K562 (cell line): ENCODE data around the gene STK33. TPM values are rescaled to one million over a fixed set of nuclear protein-coding genes. Genes with fewer than 3 reads are reported as not detected.

Experiments used
- ATAC-seq: fragments of 200-7000 bp; cut with Tn5 transposase; 3 replicates; pipeline ENCODE4 v1.9.1; 2020; ENCODE audit warnings: moderate library complexity
- BruUV-seq: library from RNA; stranded (reverse); fragments of 400-500 nt; replicated peaks from 2 replicates; lab custom pipeline; 2021; lab: Mats Ljungman, UMichigan
- CTCF ChIA-PET: fragments of 300-600 bp; formaldehyde crosslinking; extraction: SDS; loops from one replicate; lab custom pipeline; 2021; ENCODE audit warnings: low intra/inter-chr PET ratio; lab: Yijun Ruan, JAX
- POLR2A ChIA-PET: fragments of 300-600, 350-650 bp; sonication (Branson Sonifier 250); formaldehyde crosslinking; extraction: SDS; loops from one replicate; lab custom pipeline; 2021; ENCODE audit warnings: antibody characterized with exemption, inconsistent platforms; lab: Yijun Ruan, JAX
- DNase-seq, 4 experiments: peaks; one replicate each; pipeline versions ENCODE4 v3.0.0 to v3.0.0-alpha.2; 2011 to 2018; ENCODE audit warnings: low spot score in 3 of 4, mixed read lengths in 3 of 4; ENCODE audit errors: extremely low read depth in 1 of 4
- FAIRE-seq: peaks from 2 replicates; lab custom pipeline; 2011; peaks lifted over from hg19 to GRCh38; lab: Jason Lieb, UNC
- H2AFZ ChIP-seq: 2 replicates; pipeline ENCODE4 v1.6.0; 2011; ENCODE audit warnings: low read depth, low read length, control low read depth, inconsistent platforms
- H3K27ac ChIP-seq: fragments of 200-600 bp; 3 replicates; pipeline ENCODE4 v1.8.0; 2011; ENCODE audit warnings: low read depth, mild to moderate bottlenecking, control low read depth, inconsistent platforms, low read length, moderate library complexity, mixed read lengths; ENCODE audit errors: extremely low read depth
- H3K27me3 ChIP-seq, 2 experiments: fragments of 300-600 bp in 1 of 2; 2 replicates in 1 of 2; 3 replicates in 1 of 2; pipeline versions ENCODE4 v1.6.0 to v1.8.0; 2011; ENCODE audit warnings: inconsistent platforms in 2 of 2, low read length in 2 of 2, mild to moderate bottlenecking in 1 of 2, mixed read lengths in 1 of 2, moderate library complexity in 1 of 2; ENCODE audit not compliant: control insufficient read depth in 2 of 2, insufficient read depth in 2 of 2
- H3K36me3 ChIP-seq: fragments of 300-600 bp; 3 replicates; pipeline ENCODE4 v1.8.0; 2011; ENCODE audit warnings: mild to moderate bottlenecking, low read length, inconsistent platforms; ENCODE audit not compliant: control insufficient read depth, insufficient read depth
- H3K4me1 ChIP-seq, 2 experiments: fragments of 200-600 bp in 1 of 2; replicated peaks in 1 of 2; 2 replicates in 1 of 2; 3 replicates in 1 of 2; pipeline versions ENCODE4 v1.5.1 to v1.8.0; 2011; ENCODE audit warnings: inconsistent platforms in 2 of 2, low read length in 2 of 2, mild to moderate bottlenecking in 1 of 2, mixed read lengths in 1 of 2, moderate library complexity in 1 of 2; ENCODE audit not compliant: control insufficient read depth in 2 of 2, insufficient read depth in 2 of 2
- H3K4me2 ChIP-seq: 2 replicates; pipeline ENCODE4 v1.6.1; 2011; ENCODE audit warnings: low read length, control low read depth, inconsistent platforms, mixed read lengths; ENCODE audit not compliant: insufficient read depth
- H3K4me3 ChIP-seq: fragments of 200-600 bp; sonication (generic), shearing (Covaris generic); 2 replicates; pipeline ENCODE4 v1.5.1; 2016; ENCODE audit warnings: control low read depth, inconsistent platforms
- H3K79me2 ChIP-seq: fragments of 200-600 bp; 3 replicates; pipeline ENCODE4 v1.8.0; 2011; ENCODE audit warnings: low read length, inconsistent platforms; ENCODE audit not compliant: control insufficient read depth, insufficient read depth
- H3K9ac ChIP-seq, 2 experiments: 2 replicates each; pipeline versions ENCODE4 v1.6.0 to v1.6.1; 2011; ENCODE audit warnings: low read depth in 2 of 2, low read length in 2 of 2, control low read depth in 1 of 2, inconsistent platforms in 1 of 2, mild to moderate bottlenecking in 1 of 2, mixed read lengths in 1 of 2; ENCODE audit not compliant: insufficient read depth in 1 of 2
- H3K9me1 ChIP-seq: one replicate; pipeline ENCODE4 v1.6.0; 2011; ENCODE audit warnings: inconsistent platforms, mild to moderate bottlenecking, low read length, moderate library complexity; ENCODE audit not compliant: control insufficient read depth, insufficient read depth
- H3K9me3 ChIP-seq: replicated peaks from 2 replicates; pipeline ENCODE4 v1.5.1; 2011; ENCODE audit warnings: low read depth, low read length, inconsistent platforms; ENCODE audit not compliant: control insufficient read depth, insufficient read depth
- H4K20me1 ChIP-seq: replicated peaks from 2 replicates; pipeline ENCODE4 v1.6.1; 2011; ENCODE audit warnings: low read length, inconsistent platforms, mixed read lengths; ENCODE audit not compliant: control insufficient read depth, insufficient read depth
- ATF3 ChIP-seq, 2 experiments: fragments of 450-650 bp in 1 of 2; sonication (generic) in 1 of 2; formaldehyde crosslinking in 1 of 2; IDR thresholded peaks in 1 of 2; conservative IDR thresholded peaks in 1 of 2; 2 replicates each; pipeline versions ENCODE4 v1.6.1 to v1.8.1; 2016 to 2023; ENCODE audit warnings: mild to moderate bottlenecking in 2 of 2, moderate library complexity in 2 of 2, inconsistent platforms in 1 of 2, missing genetic modification reagents in 1 of 2
- POLR3G ChIP-seq: IDR thresholded peaks from 2 replicates; pipeline ENCODE4 v1.6.1; 2011; ENCODE audit not compliant: insufficient read length, insufficient replicate concordance; ENCODE audit errors: extremely low read depth
- PPARD ChIP-seq: fragments of 250-450 bp; sonication (Bioruptor Pico); IDR thresholded peaks from 2 replicates; pipeline ENCODE4 v1.8.0; 2022; ENCODE audit warnings: inconsistent platforms, mild to moderate bottlenecking, moderate library complexity
- SMARCC2 ChIP-seq: fragments of 450-650 bp; IDR thresholded peaks from 2 replicates; pipeline ENCODE4 v1.6.1; 2017; ENCODE audit warnings: antibody characterized with exemption, moderate library complexity, mild to moderate bottlenecking, low read depth
- TBP ChIP-seq: optimal IDR thresholded peaks from 2 replicates; pipeline ENCODE3; 2011; ENCODE audit warnings: low read depth, low read length, improper control_type of control experiment
- ZNF583 ChIP-seq: fragments of 250-450 bp; sonication (Bioruptor Pico); IDR thresholded peaks from 2 replicates; pipeline ENCODE4 v1.4.0; 2020
- WGBS: fragments of 100-300 bp; shearing (Covaris generic); methylation state at CpG from one replicate; pipeline ENCODE4 v1.1.6; 2016; ENCODE audit warnings: low coverage, mixed read lengths; ENCODE audit not compliant: insufficient coverage; ENCODE audit errors: missing lambda C conversion rate; 5-methylcytosine and 5-hydroxymethylcytosine counted together
- in situ Hi-C: fragments of 300-500 bp; cut with MboI; formaldehyde crosslinking; loops from 4 replicates; pipeline ENCODE4 v1.15.0; 2018; ENCODE audit warnings: inconsistent platforms, mixed read lengths
- intact Hi-C: fragments of 100-400 bp; cut with micrococcal nuclease; formaldehyde crosslinking; loops from 2 replicates; pipeline ENCODE4 v1.14.2; 2022
- polyA plus RNA-seq, 8 experiments: library from polyadenylated mRNA; depleted of rRNA in 4 of 8; stranded (reverse) in 5 of 8; unstranded in 3 of 8; fragments of >200 nt; fragmentation: Nextera tagmentation in 2 of 8; fragmentation: Illumina TruSeq in 1 of 8; extraction: Ambion mirVana in 2 of 8; extraction: Trizol in 1 of 8; gene quantifications; 2 replicates each; pipeline versions ENCODE4 v1.2.1 to v1.2.3, GENCODE V29; 2011 to 2014; ENCODE audit warnings: inconsistent platforms in 1 of 8, missing spikeins in 1 of 8
- total RNA-seq, 7 experiments: library from RNA; depleted of rRNA in 6 of 7; stranded (reverse); fragments of >200 nt in 6 of 7; fragmentation: Illumina TruSeq in 2 of 7; extraction: Trizol in 2 of 7; gene quantifications; 2 replicates each; pipeline versions ENCODE4 v1.2.1 to v1.2.3, GENCODE V29; 2011 to 2021; ENCODE audit warnings: low replicate concordance in 1 of 7

STK33 gene
- total and polyA plus RNA-seq, 9 of the 15 experiments (the other 6 are each of a cell fraction or from before 2014, with no cell fraction given): not detected

- TF ChIP-seq ZNF583 (CRISPR knock-in tag): no peak
- no peak for TF ChIP-seq POLR3G
- no peak for TF ChIP-seq TBP
- no peak for TF ChIP-seq PPARD
Measured at GRCh38 chr11:8634498-8634897, 40.5 kb upstream of the STK33 start (continued).

GRCh38 chr11:8631395-8632118, 37.5 kb upstream of the STK33 start:
- in situ Hi-C loops (no loop called here), intact Hi-C loops (no loop called here)
- 73% methylated on average over 6 of the region's 6 CpGs for WGBS
- BruUV-seq: no TSS peak
- Histone ChIP-seq H3K27ac (no peak overlapping the region), H3K4me1 (no peaks in the 10 kb centered on the region), H3K9me3 (no peaks in the 10 kb centered on the region), H2AFZ (no peak overlapping the region), H3K4me3 (no peak overlapping the region), H3K36me3 (peaks cover 3% of the 10 kb centered on the region; the same call in 2 of the 3 replicates), H3K9me1 (no peaks in the 10 kb centered on the region), H4K20me1 (no peaks in the 10 kb centered on the region), H3K9ac (no peak overlapping the region)
- DNase-seq (peak in 1 of 4 experiments; percentile 17), FAIRE-seq (no peak)
- POLR2A ChIA-PET: interaction anchor here (0.6 to 1.6 kb wide), 6 partner anchors 8 to 53 kb away, joined by 3 to 4 read pairs (median 4); partner anchors contain the start of genes RPL27A and TRIM66
- TF ChIP-seq SMARCC2 (no peak), ATF3 (IDR thresholded peaks at IDR 0.05) (0 out of 2 replicates have a peak, but pooled peaks have one; percentile 24), ATF3 (CRISPR knock-in tag; conservative IDR thresholded peaks at IDR 0.05) (no peak)
- TF ChIP-seq, all 486 proteins: peak for 1
- ATAC-seq: no peak
- Histone ChIP-seq H3K79me2 (no peaks in the 10 kb centered on the region), H3K27me3 (no peaks in the 10 kb centered on the region), H3K4me2 (no peak overlapping the region)
- CTCF ChIA-PET: no interaction called here
